NAMALWA (cell line): ENCODE measurements around the gene ARHGAP15.

Experiments
- DNase-seq: peaks from one replicate; pipeline ENCODE4 v3.0.0-alpha.2; 2015; ENCODE audit warnings: low spot score

Gene ARHGAP15

DNA sequence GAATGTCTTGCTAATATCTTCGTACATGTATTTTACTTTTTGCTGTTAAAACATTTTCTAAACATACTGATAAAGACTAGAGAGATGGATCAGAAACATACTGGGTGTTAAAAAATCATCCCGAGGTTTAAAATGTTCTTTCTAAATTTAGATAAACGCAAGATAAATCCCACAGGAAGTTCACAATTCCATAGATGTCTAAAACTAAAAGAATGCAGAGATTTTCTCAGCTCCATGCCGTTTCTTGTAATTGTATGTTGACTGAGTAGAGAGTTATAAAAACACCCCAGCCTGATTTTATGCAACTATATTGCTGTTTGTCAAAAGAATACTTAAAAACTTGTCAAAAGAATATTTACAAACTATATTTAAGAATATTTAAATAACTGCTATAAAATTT, 455.7 kb downstream of the ARHGAP15 start:
- no peak for DNase-seq

DNA sequence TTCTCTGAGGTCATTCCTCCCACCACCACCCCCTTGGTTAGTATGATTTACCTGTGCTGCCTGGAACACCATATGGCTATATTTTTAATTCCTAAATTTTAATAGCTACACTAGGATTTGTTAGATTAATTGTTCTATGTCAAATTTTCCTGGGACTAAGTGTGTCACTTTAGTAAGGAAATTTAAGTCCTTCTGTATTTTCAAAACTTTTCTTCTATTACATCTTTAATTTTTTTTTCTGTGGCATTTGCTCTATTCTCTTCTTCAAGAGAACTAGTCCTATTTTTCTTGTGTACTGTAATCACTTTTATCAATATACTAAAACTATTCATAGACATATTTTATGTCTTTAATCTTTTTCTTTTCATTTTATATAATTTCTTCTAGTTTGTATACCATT, 456.9 kb downstream of the ARHGAP15 start:
- DNase-seq, result no peak

DNA sequence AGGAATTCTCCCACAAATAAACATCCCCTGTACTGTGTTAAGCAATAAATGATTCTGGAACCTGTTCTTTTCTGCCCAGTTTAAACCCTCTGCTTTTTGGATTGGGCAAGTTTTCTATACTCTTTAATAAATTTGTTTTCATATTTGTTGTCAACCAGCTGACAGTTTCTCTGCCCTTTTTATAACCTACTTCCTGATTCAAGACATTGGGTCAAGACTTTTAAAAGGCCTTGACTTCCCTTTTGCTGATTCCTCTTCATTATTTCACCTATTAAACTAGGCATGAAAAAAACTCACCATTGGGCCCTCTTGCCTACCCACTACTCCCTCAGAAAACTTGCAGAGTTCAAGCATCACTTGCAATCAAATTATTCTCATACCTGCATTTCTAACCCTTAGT, 459.5 kb downstream of the ARHGAP15 start:
- DNase-seq, result no peak

GRCh38 chr2:143594161-143594560, 464.9 kb downstream of the ARHGAP15 start:
- no peak for DNase-seq

GRCh38 chr2:143594745-143595144, 465.5 kb downstream of the ARHGAP15 start:
- no peak for DNase-seq

GRCh38 chr2:143600116-143600515, 470.9 kb downstream of the ARHGAP15 start:
- DNase-seq, result no peak

DNA sequence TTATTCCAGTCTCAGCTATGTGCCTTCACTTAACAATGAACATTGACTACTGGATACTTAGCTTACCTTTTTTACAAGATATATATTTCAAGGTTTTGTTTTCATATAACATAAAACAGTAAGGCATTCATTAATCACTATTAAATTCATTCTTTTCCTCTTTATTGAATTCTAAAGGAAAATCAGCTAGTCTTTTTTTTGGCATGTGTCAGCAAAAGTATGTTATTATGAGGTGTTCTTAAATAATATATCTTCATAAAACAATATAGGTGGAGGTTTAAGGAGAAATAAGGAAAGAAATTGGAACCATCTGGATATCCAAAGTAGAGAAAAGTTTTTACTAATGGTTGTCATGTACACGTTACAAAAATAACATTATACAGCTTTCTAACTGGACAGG, 472.6 kb downstream of the ARHGAP15 start:
- no peak for DNase-seq

DNA sequence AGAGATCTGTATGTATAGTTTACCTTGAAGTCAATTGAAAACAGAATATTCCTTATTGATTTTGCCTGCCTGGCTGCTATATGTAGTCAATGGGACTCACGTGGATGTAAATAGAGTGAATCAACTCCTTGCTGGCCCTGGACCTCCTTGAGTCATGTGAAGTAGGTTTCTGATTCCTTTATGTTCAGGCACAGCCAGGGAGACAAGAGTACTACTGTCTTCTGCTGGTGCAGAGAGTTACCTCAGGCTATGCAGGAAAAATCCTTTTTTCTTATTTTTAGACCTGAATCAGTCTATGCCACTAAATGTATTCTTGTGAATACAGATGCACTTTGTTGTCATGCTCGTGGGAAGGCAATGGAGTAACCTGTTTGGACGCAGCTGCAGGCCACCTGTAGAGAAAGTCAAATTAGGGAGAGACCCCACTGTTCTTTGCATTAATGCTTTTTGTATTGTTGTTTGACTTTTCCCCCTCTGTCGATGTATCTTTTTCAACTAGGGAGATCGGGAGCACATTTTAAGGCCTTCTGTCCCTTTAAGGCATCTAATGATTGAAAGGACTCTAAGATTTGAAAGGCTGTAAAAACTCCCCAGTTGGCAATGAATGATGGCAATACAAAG, 473.9 kb downstream of the ARHGAP15 start:
- no peak for DNase-seq

DNA sequence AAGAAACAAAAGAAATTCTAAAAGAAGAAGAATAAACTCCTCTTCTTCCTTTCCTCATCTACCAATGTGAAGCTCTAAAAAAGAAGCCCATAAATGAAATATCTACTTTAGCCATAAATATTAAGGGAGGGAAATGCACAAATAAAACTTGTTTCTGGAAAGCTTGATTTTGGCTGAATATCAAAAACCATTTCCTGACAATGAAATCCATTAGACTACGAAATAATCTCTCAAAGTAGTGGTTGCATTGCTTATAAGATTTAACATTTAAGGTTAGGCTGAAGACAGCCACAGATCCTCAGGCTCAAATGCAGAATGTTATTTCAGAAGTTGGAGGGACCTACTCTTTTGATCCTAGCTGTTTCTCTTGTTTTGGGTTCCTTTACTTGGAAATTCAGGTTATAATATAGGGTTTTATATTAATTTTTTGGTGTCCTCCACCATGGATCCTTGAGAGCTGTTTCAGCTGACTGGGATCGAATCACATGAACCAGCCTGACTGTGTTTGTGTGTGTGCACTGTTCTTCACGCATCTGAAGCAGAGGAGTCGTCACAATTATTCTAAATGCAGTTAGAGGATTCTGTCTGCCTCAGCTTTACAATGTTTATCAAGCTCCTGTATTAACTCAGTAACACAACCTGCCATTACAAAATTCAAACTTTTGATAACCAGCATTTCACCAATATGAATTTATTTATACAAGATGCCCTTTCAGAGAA, 474.8 kb downstream of the ARHGAP15 start:
- DNase-seq, result no peak

GRCh38 chr2:143604566-143604959, 475.3 kb downstream of the ARHGAP15 start:
- DNase-seq, result no peak

DNA sequence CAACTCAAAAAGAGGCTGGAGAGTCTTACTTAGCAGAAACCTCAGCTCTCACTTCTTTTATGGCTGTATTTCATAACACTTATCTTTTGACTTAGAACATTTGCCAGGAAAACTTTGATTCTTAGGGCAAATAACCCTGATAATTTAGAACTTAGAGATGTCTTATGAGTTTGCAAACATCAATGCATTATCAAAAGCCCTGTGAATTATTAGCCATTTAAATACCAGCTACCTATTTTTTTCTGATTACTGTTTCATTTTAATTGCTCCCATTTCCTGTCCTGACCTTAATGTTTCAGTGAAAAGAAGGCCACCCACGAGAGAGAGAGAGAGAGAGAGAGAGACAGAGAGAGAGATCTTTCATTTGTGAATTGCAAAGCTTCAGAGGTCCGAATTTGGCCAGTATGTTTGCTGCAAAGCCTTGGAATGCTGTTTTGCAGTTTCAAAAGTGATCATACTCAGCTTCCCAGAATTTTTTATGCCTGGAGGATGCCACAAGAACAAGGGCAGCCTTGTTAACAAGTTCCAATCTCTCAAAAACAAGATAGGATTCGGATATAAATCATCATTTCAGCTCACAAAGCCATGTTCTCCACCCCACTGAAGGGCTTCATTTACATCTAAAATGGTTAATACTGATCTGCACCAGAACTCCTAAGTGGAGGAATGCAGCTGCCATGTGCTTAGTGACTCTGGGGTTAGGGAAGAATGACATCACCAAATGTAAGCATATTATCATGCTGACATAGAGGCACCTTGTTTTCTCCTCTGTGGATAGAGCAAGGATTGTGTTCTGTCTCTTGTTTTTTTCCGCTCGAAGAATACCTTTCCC, 478.2 kb downstream of the ARHGAP15 start:
- no peak for DNase-seq

DNA sequence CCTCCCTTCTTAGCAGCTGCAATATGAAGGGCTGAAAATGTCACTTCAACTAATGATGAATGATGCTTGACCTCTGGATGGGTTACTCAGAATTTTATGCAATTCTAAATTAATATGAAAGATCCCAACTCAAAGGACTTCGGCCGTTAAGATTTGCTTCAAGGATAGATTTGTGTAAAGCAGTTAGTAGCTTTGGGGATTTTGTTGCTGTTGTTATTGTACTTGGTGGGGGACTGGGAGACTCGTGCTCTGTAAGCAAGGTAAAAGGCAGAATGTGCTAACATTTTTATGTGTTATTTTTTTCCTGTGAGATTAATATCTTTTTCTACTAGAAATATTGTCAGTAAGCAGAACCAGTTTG, 478.8 kb downstream of the ARHGAP15 start:
- DNase-seq, result no peak

- DNase-seq, result no peak
These were observed 479.5 kb downstream of the ARHGAP15 start for GRCh38 chr2:143608758-143609157.

GRCh38 chr2:143611336-143611735, 482.1 kb downstream of the ARHGAP15 start:
- no peak for DNase-seq

DNA sequence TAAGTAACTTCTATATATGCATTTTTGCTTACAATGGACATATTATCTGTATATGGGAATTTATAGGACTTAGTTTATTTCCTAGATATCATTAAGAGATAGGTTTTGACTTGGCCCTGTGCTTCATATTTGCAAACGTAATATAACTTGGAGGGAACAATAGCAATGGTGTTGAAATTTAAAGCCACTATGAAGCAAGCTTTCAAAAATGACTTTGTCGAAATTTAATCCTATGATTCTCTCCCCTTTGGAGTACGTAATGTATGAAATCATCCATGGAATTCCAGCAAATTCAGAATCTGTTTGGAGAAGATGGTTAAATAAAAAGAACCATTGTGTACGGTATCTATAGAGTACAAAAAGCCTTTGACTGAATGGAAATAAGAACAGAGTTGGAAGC, 486.3 kb downstream of the ARHGAP15 start:
- no peak for DNase-seq

- DNase-seq, result no peak
These were observed 487.2 kb downstream of the ARHGAP15 start for GRCh38 chr2:143616452-143616851.

DNA sequence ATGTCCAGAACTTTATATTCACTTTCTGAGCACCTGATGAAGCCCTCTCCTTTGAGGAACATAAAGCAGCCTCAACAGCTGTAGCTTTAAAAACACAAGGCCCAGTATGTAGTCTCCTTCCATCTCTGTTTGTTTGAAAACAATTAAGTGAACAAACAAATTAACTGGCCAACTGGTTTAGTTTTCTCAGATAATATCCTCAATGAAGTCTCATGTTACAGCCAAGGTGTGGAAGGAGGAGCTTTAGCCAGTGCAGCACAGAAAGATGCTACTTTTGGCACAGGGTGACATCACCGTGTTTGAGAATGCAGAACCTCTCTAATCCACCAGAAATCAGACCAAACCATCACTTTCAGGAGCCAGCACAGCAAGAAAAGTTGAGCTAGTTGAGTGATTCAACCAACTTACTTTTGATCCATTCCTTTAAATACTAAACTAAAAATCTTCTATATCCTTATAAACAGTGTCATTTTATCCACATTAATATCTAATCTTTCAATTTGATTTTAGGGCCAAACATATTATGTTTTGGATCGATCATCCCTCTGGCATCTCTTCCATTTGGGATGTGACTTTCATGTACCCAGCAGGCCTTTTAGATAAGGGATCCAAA, 488.7 kb downstream of the ARHGAP15 start:
- DNase-seq, result no peak

DNA sequence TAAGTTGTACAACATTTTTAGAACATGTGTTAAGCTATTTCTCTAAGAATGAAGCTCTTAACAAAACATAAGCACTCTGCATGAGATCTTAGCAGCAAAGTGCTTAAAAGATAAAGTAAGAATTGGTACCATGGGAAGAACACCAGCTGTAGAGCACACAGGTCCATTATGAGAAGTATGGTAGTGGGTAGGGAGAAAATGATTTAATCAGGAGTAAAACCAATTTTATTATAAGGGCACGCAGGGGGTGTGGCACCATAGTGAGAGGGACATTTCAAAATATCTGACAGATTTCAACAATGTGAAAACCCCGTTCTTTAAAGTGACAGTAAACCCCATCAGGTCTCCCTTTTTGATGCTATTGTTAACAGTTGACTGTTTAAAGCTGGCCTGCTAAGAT, 492.9 kb downstream of the ARHGAP15 start:
- no peak for DNase-seq

- DNase-seq, result no peak
These were observed 494.2 kb downstream of the ARHGAP15 start for GRCh38 chr2:143623231-143623908.

- DNase-seq, result no peak
These were observed 494.7 kb downstream of the ARHGAP15 start for GRCh38 chr2:143623909-143624260.

DNA sequence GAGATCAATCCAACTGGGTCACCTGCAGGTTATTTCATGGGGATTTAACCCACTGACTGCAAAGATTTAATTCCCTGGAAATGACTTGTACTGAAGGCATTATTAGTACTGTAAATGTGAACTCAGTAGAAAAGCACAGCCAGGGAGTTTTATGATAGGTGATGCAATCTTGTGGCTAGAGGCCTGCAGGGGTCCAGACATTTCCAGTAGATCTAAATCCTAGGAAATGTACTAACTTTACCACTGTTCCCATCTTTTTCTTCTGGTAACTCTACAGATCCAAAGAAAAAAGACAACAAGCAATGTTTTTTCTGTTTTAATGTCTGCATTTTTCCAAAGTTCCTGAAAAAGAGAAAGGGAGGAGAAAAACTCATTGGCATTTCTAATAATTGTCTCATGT, 500.1 kb downstream of the ARHGAP15 start:
- no peak for DNase-seq

- no peak for DNase-seq
These were observed 503.6 kb downstream of the ARHGAP15 start for GRCh38 chr2:143632751-143633374.
